ENCODE results near the gene DHRS2.

Gene DHRS2

GRCh38 chr14:23660290-23661226 lies 24.4 kb downstream of the DHRS2 start:
- TF ChIP-seq, protein P1, sequence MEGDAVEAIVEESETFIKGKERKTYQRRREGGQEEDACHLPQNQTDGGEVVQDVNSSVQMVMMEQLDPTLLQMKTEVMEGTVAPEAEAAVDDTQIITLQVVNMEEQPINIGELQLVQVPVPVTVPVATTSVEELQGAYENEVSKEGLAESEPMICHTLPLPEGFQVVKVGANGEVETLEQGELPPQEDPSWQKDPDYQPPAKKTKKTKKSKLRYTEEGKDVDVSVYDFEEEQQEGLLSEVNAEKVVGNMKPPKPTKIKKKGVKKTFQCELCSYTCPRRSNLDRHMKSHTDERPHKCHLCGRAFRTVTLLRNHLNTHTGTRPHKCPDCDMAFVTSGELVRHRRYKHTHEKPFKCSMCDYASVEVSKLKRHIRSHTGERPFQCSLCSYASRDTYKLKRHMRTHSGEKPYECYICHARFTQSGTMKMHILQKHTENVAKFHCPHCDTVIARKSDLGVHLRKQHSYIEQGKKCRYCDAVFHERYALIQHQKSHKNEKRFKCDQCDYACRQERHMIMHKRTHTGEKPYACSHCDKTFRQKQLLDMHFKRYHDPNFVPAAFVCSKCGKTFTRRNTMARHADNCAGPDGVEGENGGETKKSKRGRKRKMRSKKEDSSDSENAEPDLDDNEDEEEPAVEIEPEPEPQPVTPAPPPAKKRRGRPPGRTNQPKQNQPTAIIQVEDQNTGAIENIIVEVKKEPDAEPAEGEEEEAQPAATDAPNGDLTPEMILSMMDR (IDR thresholded peaks at IDR 0.05), result no peak
- TF ChIP-seq ZFX (IDR thresholded peaks at IDR 0.05; ENCODE audit: borderline replicate concordance), result no peak
- H3K27ac ChIP-seq, result no peak overlapping the region

GRCh38 chr14:23661542-23661941 lies 25.4 kb downstream of the DHRS2 start:
- TF ChIP-seq, protein P1 (IDR thresholded peaks at IDR 0.05), result no peak
- TF ChIP-seq ZFX (IDR thresholded peaks at IDR 0.05; ENCODE audit: borderline replicate concordance), result no peak

DNA sequence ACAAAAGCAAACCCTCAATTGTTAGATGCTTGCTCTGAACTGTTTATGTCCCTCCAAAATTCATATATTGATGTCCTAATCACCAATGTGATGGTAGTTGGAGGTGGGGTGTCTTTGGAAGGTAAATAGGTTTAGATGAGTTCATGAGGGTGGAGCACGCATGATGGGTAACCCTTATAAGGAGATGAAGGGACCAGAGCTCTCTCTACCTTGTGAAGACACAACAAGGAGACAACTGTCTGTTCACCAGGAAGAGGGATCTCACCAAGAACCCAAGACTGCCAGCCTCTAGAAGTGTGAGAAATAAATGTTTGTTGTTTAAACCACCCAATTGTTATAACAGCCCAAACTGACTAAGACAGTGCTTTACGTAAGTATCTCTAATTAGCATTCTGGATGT lies 27.0 kb downstream of the DHRS2 start:
- TF ChIP-seq ZFX (IDR thresholded peaks at IDR 0.05; ENCODE audit: borderline replicate concordance), result no peak
- TF ChIP-seq, protein P1 (IDR thresholded peaks at IDR 0.05), result no peak
- H3K27ac ChIP-seq, result no peak overlapping the region

More at GRCh38 chr14:23661542-23661941, 25.4 kb downstream of the DHRS2 start:
- no peak overlapping the region for H3K27ac ChIP-seq

DNA sequence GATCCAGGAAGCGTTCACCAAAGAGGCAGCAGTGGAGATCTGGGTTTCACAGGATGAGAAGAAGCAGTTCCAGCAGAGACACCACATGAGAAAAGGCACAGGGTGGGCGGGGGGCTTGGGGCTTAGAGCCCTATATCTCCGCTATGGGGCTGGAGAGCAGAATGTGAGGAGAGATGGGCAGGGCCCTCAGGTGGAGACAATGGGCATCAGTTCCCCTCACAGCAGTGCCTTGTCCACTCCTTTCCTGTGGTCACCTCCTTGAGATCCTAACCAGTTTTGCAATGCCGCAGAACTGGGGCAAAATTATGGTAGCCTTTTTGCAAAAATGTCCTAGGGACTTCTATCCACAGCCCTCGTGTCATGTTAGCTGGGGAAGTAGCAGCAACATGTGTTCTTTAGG lies 27.5 kb downstream of the DHRS2 start:
- TF ChIP-seq ZFX (IDR thresholded peaks at IDR 0.05; ENCODE audit: borderline replicate concordance), result no peak
- TF ChIP-seq, protein P1 (IDR thresholded peaks at IDR 0.05), result no peak
- H3K27ac ChIP-seq, result no peak overlapping the region

DNA sequence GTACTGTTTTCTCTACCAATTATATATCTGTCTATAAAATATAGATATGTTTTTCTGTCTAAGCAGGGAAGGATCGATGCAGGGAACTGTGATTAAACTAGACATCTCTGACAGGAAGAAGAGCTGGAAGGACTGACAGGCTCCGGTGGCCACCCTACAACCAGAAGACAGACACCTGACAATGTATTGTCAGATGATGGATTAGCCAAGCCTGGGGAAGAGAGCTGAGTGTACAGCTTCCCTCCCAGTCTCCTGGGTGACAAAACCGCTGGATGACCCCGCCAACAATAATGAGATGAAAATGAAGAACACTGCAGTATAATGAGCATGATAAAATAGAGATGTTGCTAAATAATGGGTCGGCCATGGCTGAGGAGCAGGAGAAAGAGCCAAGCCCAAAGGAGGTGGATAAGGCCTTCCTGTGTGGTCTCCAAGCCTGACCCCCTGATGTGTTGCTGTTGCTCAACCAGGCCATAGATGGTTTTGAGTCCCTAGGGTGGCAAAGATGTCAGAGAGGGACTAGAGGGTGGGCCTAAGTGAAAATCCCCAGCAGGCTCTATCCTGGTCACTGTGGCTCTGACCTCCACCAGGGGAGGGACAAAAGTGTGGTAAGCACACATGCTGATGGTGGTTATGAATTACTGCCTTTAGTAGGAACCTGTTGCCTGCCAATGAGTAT lies 28.2 kb downstream of the DHRS2 start:
- no peak overlapping the region for H3K27ac ChIP-seq
- TF ChIP-seq, protein P1 (IDR thresholded peaks at IDR 0.05), result no peak
- no peak for TF ChIP-seq ZFX (IDR thresholded peaks at IDR 0.05; ENCODE audit: borderline replicate concordance)

GRCh38 chr14:23665302-23666016 lies 29.3 kb downstream of the DHRS2 start:
- H3K27ac ChIP-seq, result no peak overlapping the region
- no peak for TF ChIP-seq ZFX (IDR thresholded peaks at IDR 0.05; ENCODE audit: borderline replicate concordance)
- TF ChIP-seq, protein P1 (IDR thresholded peaks at IDR 0.05), result no peak

Data from 22Rv1 (cell line).